Astrocyte (in vitro differentiated cells and primary cell): ENCODE data around the gene DEPDC1B. TPM values are rescaled to one million over a fixed set of nuclear protein-coding genes. Genes with fewer than 3 reads are reported as not detected.

Source experiments
- DNase-seq: peaks from one replicate; pipeline ENCODE4 v3.0.0-alpha.2; 2010; ENCODE audit warnings: low read depth
- FAIRE-seq: peaks from 2 replicates; lab custom pipeline; 2011; peaks lifted over from hg19 to GRCh38; lab: Jason Lieb, UNC
- H2AFZ ChIP-seq: 2 replicates; pipeline ENCODE4 v1.6.0; 2012; ENCODE audit warnings: low read depth, low read length, inconsistent platforms
- H3K27ac ChIP-seq: 2 replicates; pipeline ENCODE4 v1.5.1; 2011; ENCODE audit warnings: low read depth, low read length, inconsistent platforms
- H3K27me3 ChIP-seq: 2 replicates; pipeline ENCODE4 v1.6.0; 2011; ENCODE audit warnings: low read length, inconsistent platforms; ENCODE audit not compliant: insufficient read depth
- H3K36me3 ChIP-seq: 2 replicates; pipeline ENCODE4 v1.5.1; 2011; ENCODE audit warnings: low read length, inconsistent platforms; ENCODE audit not compliant: insufficient read depth
- H3K4me1 ChIP-seq: 2 replicates; pipeline ENCODE4 v1.5.1; 2011; ENCODE audit warnings: low read length, inconsistent platforms; ENCODE audit not compliant: insufficient read depth
- H3K4me2 ChIP-seq: 2 replicates; pipeline ENCODE4 v1.6.0; 2012; ENCODE audit warnings: low read length, inconsistent platforms
- H3K4me3 ChIP-seq: 2 replicates; pipeline ENCODE4 v1.5.1; 2011; ENCODE audit warnings: low read depth, mild to moderate bottlenecking, low read length, inconsistent platforms; ENCODE audit not compliant: insufficient read depth
- H3K79me2 ChIP-seq: 2 replicates; pipeline ENCODE4 v1.6.0; 2012; ENCODE audit warnings: mild to moderate bottlenecking, low read length, inconsistent platforms; ENCODE audit not compliant: insufficient read depth
- H3K9ac ChIP-seq: 2 replicates; pipeline ENCODE4 v1.6.0; 2012; ENCODE audit warnings: mild to moderate bottlenecking, low read length, inconsistent platforms
- H3K9me3 ChIP-seq: 2 replicates; pipeline ENCODE4 v1.5.1; 2012; ENCODE audit warnings: low read depth, mild to moderate bottlenecking, low read length, inconsistent platforms; ENCODE audit not compliant: insufficient read depth
- H4K20me1 ChIP-seq: 2 replicates; pipeline ENCODE4 v1.6.0; 2012; ENCODE audit warnings: low read length, inconsistent platforms; ENCODE audit not compliant: insufficient read depth
- H3K27ac Mint-ChIP-seq: one replicate; pipeline ENCODE4 v1.8.0; 2021; ENCODE audit warnings: mild to moderate bottlenecking, mixed read lengths; ENCODE audit not compliant: unreplicated experiment
- H3K27me3 Mint-ChIP-seq: one replicate; pipeline ENCODE4 v1.8.0; 2021; ENCODE audit warnings: low read depth, mixed read lengths; ENCODE audit not compliant: unreplicated experiment
- H3K36me3 Mint-ChIP-seq: one replicate; pipeline ENCODE4 v1.8.0; 2021; ENCODE audit warnings: low read depth, mixed read lengths; ENCODE audit not compliant: unreplicated experiment
- H3K4me1 Mint-ChIP-seq: one replicate; pipeline ENCODE4 v1.8.0; 2021; ENCODE audit warnings: low read depth, mixed read lengths; ENCODE audit not compliant: unreplicated experiment
- H3K4me3 Mint-ChIP-seq: one replicate; pipeline ENCODE4 v1.8.0; 2021; ENCODE audit warnings: mild to moderate bottlenecking, moderate library complexity, mixed read lengths; ENCODE audit not compliant: unreplicated experiment
- H3K9me3 Mint-ChIP-seq: one replicate; pipeline ENCODE4 v1.8.0; 2021; ENCODE audit warnings: mild to moderate bottlenecking, mixed read lengths; ENCODE audit not compliant: unreplicated experiment
- CTCF ChIP-seq: IDR thresholded peaks from 2 replicates; pipeline ENCODE4 v1.5.1; 2011; ENCODE audit warnings: low read depth, mild to moderate bottlenecking, inconsistent platforms, low read length, moderate library complexity; ENCODE audit not compliant: insufficient read depth
- EZH2 ChIP-seq: IDR thresholded peaks from 2 replicates; pipeline ENCODE4 v1.6.1; 2012; ENCODE audit warnings: mild to moderate bottlenecking, low read length, inconsistent platforms; ENCODE audit not compliant: insufficient read depth
- total RNA-seq: library from RNA; stranded (reverse); gene quantifications from 2 replicates; pipeline ENCODE4 v1.2.1, GENCODE V29; 2021

DEPDC1B gene
- total RNA-seq, 1 donor from 2014 or later: 2.2 TPM

DNA sequence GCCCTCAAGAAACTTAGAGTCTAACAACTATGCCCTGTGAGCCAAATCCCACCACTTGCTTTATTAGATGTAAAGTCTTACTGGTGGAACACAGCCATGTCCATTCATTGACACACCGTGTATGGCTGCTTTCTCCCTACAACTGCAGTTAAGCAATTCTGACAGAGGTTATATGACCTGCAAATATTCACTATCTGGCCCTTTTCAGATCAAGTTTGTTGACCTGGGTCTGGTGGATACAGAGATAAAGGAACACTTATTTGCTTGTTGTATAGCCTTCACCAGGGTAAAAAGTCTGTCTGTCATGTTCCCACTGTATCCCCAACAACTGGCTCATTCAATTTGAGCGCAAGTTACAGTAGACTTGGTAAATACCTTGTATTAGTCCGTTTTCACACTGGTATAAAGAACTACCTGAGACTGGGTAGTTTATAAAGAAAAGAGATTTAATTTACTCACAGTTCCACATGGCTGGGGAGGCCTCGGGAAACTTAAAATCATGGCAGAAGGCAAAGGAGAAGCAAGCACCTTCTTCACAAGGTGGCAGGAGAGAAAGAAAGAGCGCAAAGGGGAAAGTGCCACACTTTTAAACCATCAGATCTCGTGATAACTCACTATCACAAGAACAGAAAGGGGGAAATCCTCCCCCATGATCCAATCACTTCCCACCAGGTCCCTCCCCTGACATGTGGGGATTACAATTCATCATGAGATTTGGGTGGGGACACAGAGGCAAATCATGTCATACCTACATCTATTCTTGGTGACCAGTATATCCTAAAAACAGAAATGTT is 27.9 kb downstream of the DEPDC1B start:
- Histone ChIP-seq H3K9ac (no peak overlapping the region), H3K4me2 (no peak overlapping the region), H3K36me3 (no peaks in the 10 kb centered on the region), H3K4me3 (no peak overlapping the region), H4K20me1 (no peaks in the 10 kb centered on the region), H3K79me2 (peaks cover 37% of the 10 kb centered on the region), H2AFZ (no peak overlapping the region), H3K27ac (no peak overlapping the region), H3K9me3 (no peaks in the 10 kb centered on the region), H3K27me3 (no peaks in the 10 kb centered on the region), H3K4me1 (no peaks in the 10 kb centered on the region)
- Mint-ChIP-seq H3K4me1 (peaks cover 18% of the 10 kb centered on the region), H3K27me3 (no peaks in the 10 kb centered on the region), H3K27ac (no peak overlapping the region), H3K4me3 (no peak overlapping the region), H3K9me3 (no peaks in the 10 kb centered on the region), H3K36me3 (no peaks in the 10 kb centered on the region)
- FAIRE-seq: no peak
- no peak for DNase-seq
- TF ChIP-seq CTCF: no peak
- no peak for TF ChIP-seq EZH2

DNA sequence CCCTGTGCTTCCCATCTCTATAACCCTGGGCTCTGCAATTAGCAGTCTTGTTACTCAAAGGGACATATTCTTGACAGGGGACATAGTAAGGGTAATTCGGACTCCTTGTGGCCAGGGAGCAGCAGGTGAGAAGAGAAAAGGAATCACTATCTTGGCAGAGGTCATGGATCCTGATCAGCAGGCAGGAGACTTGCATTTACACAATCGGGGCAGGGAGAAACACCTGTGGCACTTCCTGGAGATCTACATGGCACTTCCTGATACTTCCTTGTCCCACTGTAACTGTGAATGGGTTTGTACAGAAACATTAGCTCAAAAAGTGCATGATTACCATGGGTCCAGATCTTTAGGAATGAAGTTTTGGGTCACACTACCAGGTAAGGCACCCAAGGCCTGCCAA is 29.2 kb downstream of the DEPDC1B start:
- Histone ChIP-seq H3K27me3 (no peaks in the 10 kb centered on the region), H3K79me2 (peaks cover 31% of the 10 kb centered on the region), H4K20me1 (no peaks in the 10 kb centered on the region), H2AFZ (no peak overlapping the region), H3K4me1 (no peaks in the 10 kb centered on the region), H3K9me3 (no peaks in the 10 kb centered on the region), H3K27ac (no peak overlapping the region), H3K4me3 (no peak overlapping the region), H3K9ac (no peak overlapping the region), H3K4me2 (no peak overlapping the region), H3K36me3 (no peaks in the 10 kb centered on the region)
- H3K4me1 Mint-ChIP-seq: peaks cover 18% of the 10 kb centered on the region
- H3K9me3 Mint-ChIP-seq: no peaks in the 10 kb centered on the region
- no peaks in the 10 kb centered on the region for H3K36me3 Mint-ChIP-seq
- DNase-seq (no peak), FAIRE-seq (no peak)
- H3K27me3 Mint-ChIP-seq: no peaks in the 10 kb centered on the region
- TF ChIP-seq EZH2: no peak
- TF ChIP-seq CTCF: no peak
- no peak overlapping the region for H3K4me3 Mint-ChIP-seq
- H3K27ac Mint-ChIP-seq: no peak overlapping the region

- no peak overlapping the region for H3K4me3 ChIP-seq
- peaks cover 28% of the 10 kb centered on the region for H3K79me2 ChIP-seq
- TF ChIP-seq EZH2 (no peak), CTCF (peak; percentile 60)
- H3K9me3 Mint-ChIP-seq: no peaks in the 10 kb centered on the region
- H3K9me3 ChIP-seq: no peaks in the 10 kb centered on the region
- no peak for FAIRE-seq
- H3K4me1 Mint-ChIP-seq: peaks cover 7% of the 10 kb centered on the region
- H3K27ac ChIP-seq: no peak overlapping the region
- no peaks in the 10 kb centered on the region for H4K20me1 ChIP-seq
- H3K9ac ChIP-seq: no peak overlapping the region
- H3K27ac Mint-ChIP-seq: no peak overlapping the region
- no peaks in the 10 kb centered on the region for H3K27me3 ChIP-seq
- DNase-seq: peak; percentile 12
- no peaks in the 10 kb centered on the region for H3K36me3 Mint-ChIP-seq
- H2AFZ ChIP-seq: no peak overlapping the region
- no peak overlapping the region for H3K4me2 ChIP-seq
- no peaks in the 10 kb centered on the region for H3K27me3 Mint-ChIP-seq
- no peaks in the 10 kb centered on the region for H3K4me1 ChIP-seq
- no peak overlapping the region for H3K4me3 Mint-ChIP-seq
- no peaks in the 10 kb centered on the region for H3K36me3 ChIP-seq
These were observed 31.2 kb downstream of the DEPDC1B start for GRCh38 chr5:60668686-60669304.
